SK-N-SH treated with all-trans-retinoic acid at 6 μM for 48 hours (cell line): Measurements from ENCODE around the gene PASD1.

Experiments
- PATZ1 ChIP-seq: fragments of 250-450 bp; sonication (Bioruptor Pico); IDR thresholded peaks from 2 replicates; pipeline ENCODE4 v1.8.0; 2020; ENCODE audit warnings: mild to moderate bottlenecking, moderate library complexity, borderline replicate concordance
- TOX ChIP-seq: fragments of 250-450 bp; sonication (Bioruptor Pico); IDR thresholded peaks from 2 replicates; pipeline ENCODE4 v1.8.0; 2021; ENCODE audit warnings: mild to moderate bottlenecking, moderate library complexity, borderline replicate concordance
- ZNF70 ChIP-seq: fragments of 450-650 bp; formaldehyde crosslinking; IDR thresholded peaks from 2 replicates; pipeline ENCODE4 v1.5.0; 2020; ENCODE audit warnings: mild to moderate bottlenecking, moderate library complexity

GRCh38 chrX:151676196-151676595, 112.7 kb downstream of the PASD1 start:
- TF ChIP-seq ZNF70 (CRISPR knock-in tag) (no peak), PATZ1 (CRISPR knock-in tag) (no peak), TOX (CRISPR knock-in tag) (no peak)
